NK-92 treated with Interleukin-12 subunit alpha and Interleukin-12 subunit beta, amount 100 ng/mL, for 24 hours (cell line): ENCODE measurements around the gene NKD1.

Experiments used
- DNase-seq: peaks from one replicate; lab custom pipeline; 2025; lab: John Stamatoyannopoulos, UW

NKD1 gene

GRCh38 chr16:50696126-50696525 lies 147.9 kb downstream of the NKD1 start:
- DNase-seq: no peak

DNA sequence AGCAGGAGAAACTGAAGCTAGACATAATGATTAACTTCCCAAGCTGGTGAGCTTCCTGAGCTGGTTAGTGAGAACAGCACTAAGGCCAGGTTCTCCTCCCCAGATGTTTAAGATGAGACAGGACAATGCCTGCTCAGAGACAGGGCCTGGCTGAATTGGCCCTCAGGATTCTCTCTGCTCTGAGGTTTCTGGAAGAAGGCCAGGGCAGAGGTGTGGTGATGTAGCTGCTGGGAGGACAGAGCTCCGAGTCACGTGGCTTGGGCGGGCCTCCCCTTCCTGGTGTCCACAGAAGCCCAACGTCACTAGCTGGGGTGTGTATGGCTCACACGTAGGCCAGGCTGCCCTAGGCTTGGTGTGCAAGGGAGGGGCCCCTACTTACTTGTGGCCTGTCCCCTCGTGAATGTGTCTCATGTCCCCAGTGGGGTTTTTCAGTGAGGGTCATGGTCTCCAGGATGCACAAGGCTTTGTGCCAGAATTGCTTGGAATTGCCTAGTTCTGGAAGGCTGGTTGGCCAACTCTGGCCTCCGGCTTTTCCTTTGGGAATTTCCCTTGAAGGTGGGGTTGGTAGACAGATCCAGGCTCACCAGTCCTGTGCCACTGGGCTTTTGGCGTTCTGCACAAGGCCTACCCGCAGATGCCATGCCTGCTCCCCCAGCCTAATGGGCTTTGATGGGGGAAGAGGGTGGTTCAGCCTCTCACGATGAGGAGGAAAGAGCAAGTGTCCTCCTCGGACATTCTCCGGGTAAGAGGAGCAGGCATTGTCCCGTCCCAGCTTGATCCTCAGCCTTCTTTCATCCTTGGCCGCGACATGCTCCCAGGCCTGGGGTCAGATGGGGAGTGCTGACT lies 148.6 kb downstream of the NKD1 start:
- no peak for DNase-seq

DNA sequence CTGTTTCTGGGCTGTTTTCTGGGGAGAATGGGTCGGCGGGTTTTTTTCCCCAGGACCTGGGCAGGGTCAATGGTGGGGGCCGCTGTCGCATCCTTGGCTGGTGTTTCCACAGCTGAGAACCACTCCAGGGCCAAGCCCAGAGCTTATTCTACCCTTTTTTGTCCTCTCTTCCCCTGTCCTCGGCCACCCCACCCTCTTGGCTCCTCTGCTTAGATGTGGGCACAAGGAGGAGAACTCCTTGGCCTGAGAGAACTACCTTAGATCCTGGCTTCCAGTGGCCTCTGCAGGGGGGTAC lies 149.2 kb downstream of the NKD1 start:
- no peak for DNase-seq

DNA sequence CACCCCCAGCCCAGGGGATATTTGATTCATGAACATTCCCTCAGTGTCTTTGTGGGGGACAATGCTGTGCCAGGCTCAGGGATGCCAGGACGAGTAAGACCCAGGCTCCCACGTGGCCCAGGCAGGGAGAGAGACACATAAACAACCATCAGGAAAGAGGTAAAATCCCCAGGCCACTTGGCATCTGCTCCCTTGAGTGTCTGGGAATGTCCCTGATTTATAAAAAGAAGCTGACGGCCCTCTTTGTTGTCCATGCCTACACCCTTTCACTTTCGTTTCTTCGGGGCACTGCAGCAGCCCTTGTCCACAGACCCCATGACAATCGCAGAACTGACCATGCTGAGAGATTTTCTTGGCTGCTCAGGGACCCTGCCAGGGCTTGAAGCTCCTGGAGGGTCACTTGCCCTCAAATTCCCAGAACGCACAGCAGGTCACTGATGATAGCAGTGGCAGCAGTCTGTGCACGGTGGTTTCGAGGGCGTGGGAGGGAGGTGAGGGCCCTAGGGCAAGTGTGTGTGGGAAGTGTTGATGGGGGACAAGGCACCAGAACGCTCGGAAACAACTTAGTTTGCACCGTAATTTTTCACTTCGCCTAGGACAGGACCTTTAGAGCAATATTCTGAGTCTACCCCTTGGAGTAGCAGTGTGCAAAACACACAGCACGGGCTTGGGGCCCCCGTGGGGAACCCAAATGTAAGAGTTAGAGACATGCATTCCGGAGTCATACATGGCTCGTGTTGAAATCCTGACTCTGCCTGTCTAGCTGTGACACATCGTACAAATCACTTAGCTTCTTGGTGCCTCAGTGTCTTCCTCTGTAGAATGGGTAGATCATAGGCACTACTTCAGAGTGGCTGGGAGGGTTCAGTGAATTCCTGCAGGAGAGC lies 149.9 kb downstream of the NKD1 start:
- no peak for DNase-seq
